Esophagus (tissue), 2 donors: ENCODE data around the gene DNAJC7. TPM values are rescaled to one million over a fixed set of nuclear protein-coding genes. Genes with fewer than 3 reads are reported as not detected.
"Not testable (repeated sequence)": the region's sequence is repeated elsewhere in the genome, so short reads cannot be mapped to it uniquely, and the experiment has no call there.

Experiments used
- H3K27ac ChIP-seq, 2 donors: one replicate each; pipeline ENCODE4 v1.5.1; 2013; ENCODE audit warnings: low read depth in 2 of 2, mild to moderate bottlenecking in 2 of 2, inconsistent platforms in 1 of 2, low read length in 1 of 2, moderate library complexity in 1 of 2
- H3K27me3 ChIP-seq, 2 donors: one replicate each; pipeline ENCODE4 v1.6.1; 2013; ENCODE audit warnings: low read length in 2 of 2, control low read depth in 1 of 2, mild to moderate bottlenecking in 1 of 2; ENCODE audit not compliant: insufficient read depth in 2 of 2, control insufficient read depth in 1 of 2
- H3K36me3 ChIP-seq, 2 donors: one replicate each; pipeline ENCODE4 v1.6.1; 2013; ENCODE audit warnings: low read length in 1 of 2; ENCODE audit not compliant: control insufficient read depth in 2 of 2, insufficient read depth in 2 of 2
- H3K4me1 ChIP-seq, 2 donors: one replicate each; pipeline ENCODE4 v1.6.1; 2013; ENCODE audit warnings: low read length in 1 of 2; ENCODE audit not compliant: control insufficient read depth in 2 of 2, insufficient read depth in 2 of 2
- H3K4me3 ChIP-seq, 2 donors: one replicate each; pipeline ENCODE4 v1.5.1; 2013; ENCODE audit warnings: low read length in 2 of 2, mild to moderate bottlenecking in 2 of 2, low read depth in 1 of 2, moderate library complexity in 1 of 2
- H3K9me3 ChIP-seq, 2 donors: one replicate each; pipeline ENCODE4 v1.6.1; 2013; ENCODE audit warnings: mild to moderate bottlenecking in 2 of 2, low read depth in 1 of 2, low read length in 1 of 2, moderate library complexity in 1 of 2; ENCODE audit not compliant: control insufficient read depth in 2 of 2, insufficient read depth in 1 of 2
- WGBS, 2 donors: extraction: QIAGEN DNeasy Blood & Tissue Kit; methylation state at CpG; one replicate each; pipeline ENCODE4 v1.1.7; 2013; 5-methylcytosine and 5-hydroxymethylcytosine counted together
- polyA plus RNA-seq, 2 donors: library from polyadenylated mRNA; stranded (reverse); fragments of 200-250 nt; gene quantifications; one replicate each; pipeline ENCODE4 v1.2.3, GENCODE V29; 2013
- donor health status: healthy with polysubstance abuse.
- donor health status: Bipolar disorder and iron deficiency.

DNAJC7 gene
- polyA plus RNA-seq, 2 donors, result 55.4 to 66.4 TPM

DNA sequence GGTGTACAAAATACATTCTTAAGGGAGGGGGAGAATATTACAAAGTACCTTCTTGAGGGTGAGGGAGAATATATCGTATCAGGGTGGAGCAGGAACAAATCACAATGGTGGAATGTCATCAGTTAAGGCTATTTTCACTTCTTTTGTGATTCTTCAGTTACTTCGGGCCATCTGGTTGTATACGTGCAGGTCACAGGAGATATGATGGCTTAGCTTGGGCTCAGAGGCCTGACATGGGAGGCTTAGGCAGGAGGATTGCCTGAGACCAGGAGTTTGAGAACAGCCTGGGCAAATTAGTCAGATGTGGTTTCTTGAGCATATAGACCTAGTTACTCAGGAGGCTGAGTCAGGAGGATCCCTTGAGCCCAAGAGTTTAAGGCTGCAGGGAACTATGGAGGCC, 73.7 kb downstream of the DNAJC7 start:
- no peaks in the 10 kb centered on the region for H3K36me3 ChIP-seq
- no peaks in the 10 kb centered on the region for H3K9me3 ChIP-seq
- no peaks in the 10 kb centered on the region for H3K4me1 ChIP-seq
- H3K27ac ChIP-seq, result no peak overlapping the region
- WGBS, 2 donors, result 93% methylated on average over 3 of the region's 3 CpGs
- no peaks in the 10 kb centered on the region for H3K27me3 ChIP-seq
- H3K4me3 ChIP-seq, result no peak overlapping the region

DNA sequence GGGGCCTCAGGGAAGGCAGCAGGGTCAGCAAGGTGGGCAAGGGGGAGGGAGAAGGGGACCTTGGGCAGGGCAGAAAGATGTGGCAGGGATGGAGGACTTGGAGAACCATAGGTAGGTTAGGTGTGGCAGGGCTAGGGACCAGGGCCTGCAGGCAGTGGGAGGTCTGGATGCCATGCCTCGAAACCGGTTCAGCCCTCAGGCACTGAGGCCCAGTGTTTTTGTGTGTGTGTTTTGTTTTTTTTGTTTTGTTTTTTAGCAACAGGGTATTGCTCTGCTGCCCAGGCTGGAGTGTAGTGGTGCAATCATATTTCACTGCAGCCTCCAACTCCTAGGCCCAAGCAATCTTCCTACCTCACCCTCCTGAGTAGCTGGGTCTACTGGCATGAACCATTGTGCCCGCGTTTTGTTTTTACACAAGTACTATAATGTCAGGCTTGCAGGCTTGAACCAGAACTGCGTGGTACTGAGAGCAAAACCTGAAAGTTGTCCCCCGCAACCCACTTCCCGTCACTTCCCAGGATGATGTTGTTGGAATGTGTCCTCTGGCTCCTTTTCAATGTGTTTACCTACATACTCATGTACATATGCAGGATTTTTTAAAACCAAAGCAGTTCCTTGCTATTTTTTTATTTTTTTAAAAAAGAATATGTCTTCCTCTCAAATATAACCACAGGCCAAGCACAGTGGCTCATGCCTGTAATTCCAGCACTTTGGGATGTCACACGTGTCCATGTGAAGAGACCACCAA, 74.4 kb downstream of the DNAJC7 start:
- H3K27me3 ChIP-seq, result no peaks in the 10 kb centered on the region
- no peaks in the 10 kb centered on the region for H3K4me1 ChIP-seq
- no peak overlapping the region for H3K27ac ChIP-seq
- no peaks in the 10 kb centered on the region for H3K36me3 ChIP-seq
- 87 to 93% methylated on average over 8 of the region's 8 CpGs for WGBS, 2 donors
- no peak overlapping the region for H3K4me3 ChIP-seq
- H3K9me3 ChIP-seq, result no peaks in the 10 kb centered on the region

DNA sequence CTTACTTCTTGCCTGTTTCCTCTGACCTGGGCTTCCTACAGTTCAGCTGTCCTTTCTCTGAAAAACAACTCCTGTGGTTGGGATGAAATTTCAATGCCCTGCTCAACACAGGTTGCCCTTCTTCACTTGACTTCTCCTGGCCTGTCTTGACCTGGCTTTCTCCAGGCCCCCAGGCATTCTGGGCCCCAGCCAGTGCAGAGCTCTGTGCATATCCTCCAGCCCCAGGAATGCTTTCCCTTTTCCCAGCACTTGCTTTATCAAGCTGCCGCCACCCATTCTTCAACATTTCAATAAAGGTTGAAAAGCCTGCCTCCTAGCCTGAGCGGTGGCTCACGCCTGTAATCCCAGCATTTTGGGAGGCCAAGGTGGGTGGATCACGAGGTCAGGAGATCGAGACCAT, 76.1 kb downstream of the DNAJC7 start:
- Histone ChIP-seq H3K36me3 (no peaks in the 10 kb centered on the region), H3K27ac (no peak overlapping the region), H3K27me3 (no peaks in the 10 kb centered on the region), H3K4me3 (no peak overlapping the region), H3K9me3 (no peaks in the 10 kb centered on the region), H3K4me1 (no peaks in the 10 kb centered on the region)
- WGBS, 2 donors, result 82 to 88% methylated on average over 5 of the region's 5 CpGs

DNA sequence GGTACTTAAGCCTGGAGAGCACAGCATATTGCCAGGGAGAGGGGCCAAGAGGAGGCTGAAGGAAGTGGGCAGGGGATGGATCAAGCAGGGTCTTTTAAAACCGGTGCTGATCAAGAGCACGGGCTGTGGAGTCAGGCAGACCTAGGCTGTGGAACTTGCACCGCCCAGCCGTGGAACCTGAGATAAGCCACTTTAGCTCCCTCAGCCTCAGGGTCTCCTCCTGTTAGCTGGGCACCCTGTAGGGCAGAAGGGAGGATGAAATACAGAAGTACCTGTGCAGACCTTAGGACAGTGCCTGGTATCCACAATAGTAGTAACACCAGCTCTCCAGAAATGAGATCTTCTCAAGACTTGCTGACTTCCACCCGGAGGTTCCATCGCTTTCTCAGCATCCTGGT, 77.5 kb downstream of the DNAJC7 start:
- no peaks in the 10 kb centered on the region for H3K9me3 ChIP-seq
- WGBS, 2 donors, result 83 to 91% methylated on average over 4 to 6 of the region's 6 CpGs
- H3K27me3 ChIP-seq, result no peaks in the 10 kb centered on the region
- no peak overlapping the region for H3K4me3 ChIP-seq
- H3K36me3 ChIP-seq, result no peaks in the 10 kb centered on the region
- no peaks in the 10 kb centered on the region for H3K4me1 ChIP-seq
- no peak overlapping the region for H3K27ac ChIP-seq

DNA sequence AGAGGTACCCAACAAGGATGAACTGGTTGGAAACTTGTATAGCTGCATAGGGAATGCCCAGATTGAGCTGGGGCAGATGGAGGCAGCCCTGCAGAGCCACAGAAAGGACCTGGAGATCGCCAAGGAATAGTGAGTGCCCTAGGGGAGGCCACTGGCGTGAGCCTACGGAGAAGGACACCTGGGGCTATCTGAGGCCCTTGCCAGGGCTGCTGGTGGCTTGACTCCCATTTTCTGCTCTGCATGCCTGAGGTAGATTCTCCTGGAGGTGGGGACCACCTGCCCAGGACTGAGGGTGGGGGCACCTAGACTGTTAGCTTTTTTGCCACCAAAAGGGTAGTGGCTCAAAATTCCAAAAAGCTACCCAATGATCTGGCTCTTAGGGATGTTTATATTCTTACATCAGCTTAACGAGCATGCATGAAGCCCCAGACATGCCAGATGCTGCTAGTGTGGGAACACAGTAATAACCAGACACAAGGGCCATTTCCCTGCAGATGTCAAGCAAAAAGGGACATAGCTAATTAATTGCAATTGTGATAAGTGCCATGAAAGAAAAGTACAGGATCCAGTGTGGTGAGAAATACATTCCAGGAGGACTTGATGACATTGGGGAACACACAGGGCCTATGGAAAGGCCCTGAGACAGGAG, 78.1 kb downstream of the DNAJC7 start:
- no peak overlapping the region for H3K27ac ChIP-seq
- no peak overlapping the region for H3K4me3 ChIP-seq
- no peaks in the 10 kb centered on the region for H3K27me3 ChIP-seq
- H3K9me3 ChIP-seq, result no peaks in the 10 kb centered on the region
- no peaks in the 10 kb centered on the region for H3K4me1 ChIP-seq
- no peaks in the 10 kb centered on the region for H3K36me3 ChIP-seq
- WGBS, 2 donors, result 77% methylated on average over 4 of the region's 4 CpGs

DNA sequence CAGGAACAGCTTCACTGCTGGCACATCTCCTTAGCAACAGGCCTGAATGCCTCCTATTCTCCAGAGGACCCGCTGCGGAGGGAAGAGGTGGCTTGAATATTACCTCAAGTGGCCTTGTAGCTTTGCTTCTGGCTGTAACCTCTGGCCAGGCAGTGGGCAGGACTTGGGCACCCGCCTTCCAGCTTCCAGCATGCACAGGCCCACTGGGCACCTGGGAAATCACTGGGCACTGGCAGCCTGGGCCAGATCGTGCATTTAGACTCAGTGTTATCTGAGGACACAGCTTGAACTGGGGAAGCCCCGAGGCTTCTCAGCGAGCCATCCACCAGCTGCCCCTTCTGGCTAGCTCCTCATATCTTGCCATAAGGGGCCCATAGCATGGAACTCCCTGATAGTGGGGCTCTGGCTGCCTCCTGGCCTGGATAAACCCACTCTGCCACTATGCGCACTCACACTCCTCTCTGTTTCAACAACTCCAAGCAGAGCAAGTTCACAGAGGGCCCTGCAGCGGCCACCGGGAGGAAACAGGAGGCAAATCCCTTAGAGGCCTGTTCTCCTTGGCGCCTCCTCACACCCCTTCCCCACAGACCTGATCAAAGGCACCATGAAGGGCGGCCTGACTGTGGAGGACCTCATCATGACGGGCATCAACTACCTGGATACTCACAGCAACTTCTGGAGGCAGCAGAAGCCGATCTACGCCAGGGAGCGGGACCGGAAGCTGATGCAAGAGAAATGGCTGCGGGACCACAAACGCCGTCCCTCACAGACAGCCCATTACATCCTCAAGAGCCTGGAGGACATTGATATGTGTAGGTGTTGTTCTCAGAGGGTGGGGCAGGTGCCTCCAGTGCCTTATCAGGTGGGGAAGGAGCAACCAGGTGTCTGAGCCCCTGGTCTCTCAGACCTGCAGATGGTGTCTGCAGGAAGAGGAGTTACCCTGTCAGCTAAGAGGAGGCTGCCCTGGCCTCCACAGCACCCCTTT, 79.0 kb downstream of the DNAJC7 start:
- WGBS, 2 donors, result 88 to 92% methylated on average over 19 of the region's 19 CpGs
- no peaks in the 10 kb centered on the region for H3K36me3 ChIP-seq
- no peaks in the 10 kb centered on the region for H3K9me3 ChIP-seq
- no peak overlapping the region for H3K27ac ChIP-seq
- H3K4me3 ChIP-seq, result no peak overlapping the region
- H3K27me3 ChIP-seq, result no peaks in the 10 kb centered on the region
- H3K4me1 ChIP-seq, result no peaks in the 10 kb centered on the region

DNA sequence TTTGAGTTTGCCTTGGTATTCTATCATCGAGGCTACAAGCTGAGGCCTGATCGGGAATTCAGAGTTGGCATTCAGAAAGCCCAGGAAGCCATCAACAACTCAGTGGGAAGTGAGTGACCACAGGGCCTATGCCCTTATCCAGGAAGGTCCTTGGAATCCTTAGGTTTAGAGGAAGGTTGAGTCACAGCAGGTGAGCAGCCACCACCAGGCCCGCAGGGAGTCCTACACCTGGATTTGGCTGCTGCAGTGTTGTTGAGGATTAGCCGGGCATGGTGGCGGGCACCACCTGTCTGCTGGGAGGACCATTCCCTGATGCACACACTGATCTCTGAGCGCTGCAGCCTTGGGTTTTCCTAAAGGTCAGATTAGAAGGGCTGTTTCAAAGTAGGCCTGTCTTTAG, 81.6 kb downstream of the DNAJC7 start:
- no peaks in the 10 kb centered on the region for H3K36me3 ChIP-seq
- H3K27me3 ChIP-seq, result no peaks in the 10 kb centered on the region
- H3K4me3 ChIP-seq, result no peak overlapping the region
- no peaks in the 10 kb centered on the region for H3K9me3 ChIP-seq
- 91 to 95% methylated on average over 6 of the region's 6 CpGs for WGBS, 2 donors
- H3K4me1 ChIP-seq, result peaks cover 0 to 3% of the 10 kb centered on the region in 2 donors
- H3K27ac ChIP-seq, result no peak overlapping the region

DNA sequence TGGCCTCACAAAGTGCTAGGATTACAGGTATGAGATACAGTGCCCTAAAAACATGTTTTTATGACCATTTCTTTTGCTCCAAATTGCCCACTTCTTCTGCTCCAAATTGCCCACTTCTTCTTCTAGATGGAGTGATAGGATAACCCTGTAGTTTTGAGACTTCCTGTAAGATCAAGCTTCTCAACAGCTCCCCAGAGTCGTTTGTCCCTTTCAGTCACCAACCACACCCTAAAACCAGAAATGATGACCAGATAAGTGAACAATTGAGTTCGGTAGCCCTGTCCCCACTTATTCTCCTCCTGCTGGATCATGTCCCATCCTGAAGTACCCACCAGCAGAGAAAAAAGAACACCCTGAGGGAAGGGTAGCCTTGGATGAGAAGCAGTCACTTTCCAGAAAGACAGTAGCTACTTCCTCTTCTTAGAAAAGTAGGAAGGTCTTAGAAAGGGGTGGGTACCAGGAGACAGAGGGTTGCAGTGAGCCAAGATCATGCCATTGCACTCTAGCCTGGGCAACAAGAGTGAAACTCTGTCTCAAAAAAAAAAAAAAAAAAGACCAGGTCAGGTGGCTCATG, 84.3 kb downstream of the DNAJC7 start:
- H3K27me3 ChIP-seq, result no peaks in the 10 kb centered on the region
- no peak overlapping the region for H3K27ac ChIP-seq
- no peaks in the 10 kb centered on the region for H3K36me3 ChIP-seq
- 33 to 35% methylated on average over 2 of the region's 2 CpGs for WGBS, 2 donors
- peaks cover 0 to 3% of the 10 kb centered on the region in 2 donors for H3K4me1 ChIP-seq
- H3K4me3 ChIP-seq, result no peak overlapping the region
- no peaks in the 10 kb centered on the region for H3K9me3 ChIP-seq

DNA sequence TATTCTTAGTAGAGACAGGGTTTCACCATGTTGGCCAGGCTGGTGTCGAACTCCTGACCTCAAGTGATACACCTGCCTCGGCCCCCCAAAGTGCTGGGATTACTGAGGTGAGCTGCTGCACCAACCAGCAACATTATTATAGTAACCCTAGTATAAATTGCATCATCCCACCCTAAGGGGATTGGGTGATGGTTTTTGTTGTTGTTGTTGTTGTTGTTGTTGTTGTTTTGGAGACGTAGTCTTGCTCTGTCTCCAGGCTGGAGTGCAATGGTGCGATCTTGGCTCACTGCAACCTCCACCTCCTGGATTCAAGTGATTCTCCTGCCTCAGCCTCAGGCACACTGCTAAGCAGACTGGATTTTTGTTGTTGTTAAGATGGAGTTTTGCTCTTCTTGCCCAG, 85.5 kb downstream of the DNAJC7 start:
- not testable (repeated sequence) for H3K4me1 ChIP-seq, H3K36me3 ChIP-seq, H3K9me3 ChIP-seq, H3K27ac ChIP-seq, H3K4me3 ChIP-seq, H3K27me3 ChIP-seq
- 86 to 92% methylated on average over 4 of the region's 4 CpGs for WGBS, 2 donors
